Measurements from ENCODE around the gene PNPLA5.
A peak's percentile ranks its signal among the peaks of the same experiment; 100 is the strongest.
"Not testable (repeated sequence)": the region's sequence is repeated elsewhere in the genome, so short reads cannot be mapped to it uniquely, and the experiment has no call there.

The PNPLA5 gene

GRCh38 chr22:43881091-43882061 is 10.4 kb downstream of the PNPLA5 start:
- DNase-seq (ENCODE audit: low spot score), result no peak

- DNase-seq (ENCODE audit: low spot score), result no peak
These were observed 11.2 kb downstream of the PNPLA5 start for GRCh38 chr22:43880541-43880991.

DNA sequence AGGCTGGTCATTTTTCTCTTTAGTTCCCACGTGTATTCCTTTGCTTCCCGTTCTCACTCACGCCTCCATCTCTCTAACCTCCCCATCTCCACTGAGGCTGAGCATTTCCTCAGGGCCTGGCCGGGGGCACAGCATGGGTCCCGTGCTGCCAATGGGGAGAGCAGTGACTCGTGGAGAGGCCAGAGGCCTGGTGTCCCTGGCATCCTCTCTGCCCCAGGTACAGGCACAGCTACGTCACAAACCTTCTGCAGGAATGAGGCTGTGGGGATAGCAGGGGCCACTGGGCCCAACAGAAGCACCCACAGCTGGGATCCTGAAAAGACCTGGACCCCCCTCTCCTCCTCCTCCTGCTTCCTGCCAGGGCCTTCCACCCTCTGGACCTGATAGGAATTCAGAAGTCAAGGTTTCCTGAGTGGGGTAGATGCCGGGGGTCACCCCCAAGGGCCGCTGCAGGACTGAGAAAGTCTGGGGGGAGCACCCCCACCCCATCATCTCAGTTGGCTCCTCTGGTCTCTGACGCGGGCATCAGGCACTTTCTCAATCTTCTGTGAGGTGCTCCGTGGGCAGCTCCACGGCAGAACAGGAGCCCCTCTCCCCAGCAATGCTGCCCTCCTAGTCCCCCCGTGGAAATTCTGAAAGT is 11.8 kb downstream of the PNPLA5 start:
- DNase-seq (ENCODE audit: low spot score), result no peak

GRCh38 chr22:43878831-43879550 is 12.8 kb downstream of the PNPLA5 start:
- no peak for DNase-seq (ENCODE audit: low spot score)

DNA sequence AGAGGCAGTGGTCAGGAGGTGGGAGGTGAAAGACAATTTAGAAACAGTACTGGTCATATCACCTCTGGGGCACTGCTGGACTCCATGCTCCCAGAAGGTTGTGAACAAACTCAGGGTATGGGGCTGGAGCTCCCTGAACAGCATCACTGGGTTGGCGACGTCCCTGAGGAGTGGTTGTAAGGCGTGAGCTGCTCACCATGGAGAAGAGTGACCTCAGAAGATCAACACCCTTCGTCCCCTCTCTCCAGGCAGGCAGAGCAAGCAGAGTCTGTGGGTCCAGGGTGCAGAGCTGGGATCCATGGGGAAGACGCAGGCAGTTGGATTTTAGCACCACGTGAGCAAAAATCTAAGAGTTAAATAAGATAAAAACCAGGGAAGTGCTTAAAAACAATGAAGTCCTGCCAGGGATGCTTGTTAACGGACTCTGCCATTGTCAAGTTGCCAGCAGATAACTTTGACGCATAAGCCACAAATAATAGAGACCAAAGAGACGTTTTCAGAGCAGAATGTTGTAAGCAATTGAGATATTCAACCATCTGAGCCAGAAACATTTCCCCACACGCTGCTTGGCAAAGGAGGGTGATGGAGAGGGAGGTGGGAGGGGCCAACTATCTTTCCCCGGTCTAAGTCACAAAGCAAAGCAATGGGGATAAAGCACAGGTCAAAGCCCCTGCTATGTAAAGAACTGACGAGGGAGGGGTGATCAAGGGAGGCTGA is 13.6 kb downstream of the PNPLA5 start:
- DNase-seq (ENCODE audit: low spot score), result no peak

DNA sequence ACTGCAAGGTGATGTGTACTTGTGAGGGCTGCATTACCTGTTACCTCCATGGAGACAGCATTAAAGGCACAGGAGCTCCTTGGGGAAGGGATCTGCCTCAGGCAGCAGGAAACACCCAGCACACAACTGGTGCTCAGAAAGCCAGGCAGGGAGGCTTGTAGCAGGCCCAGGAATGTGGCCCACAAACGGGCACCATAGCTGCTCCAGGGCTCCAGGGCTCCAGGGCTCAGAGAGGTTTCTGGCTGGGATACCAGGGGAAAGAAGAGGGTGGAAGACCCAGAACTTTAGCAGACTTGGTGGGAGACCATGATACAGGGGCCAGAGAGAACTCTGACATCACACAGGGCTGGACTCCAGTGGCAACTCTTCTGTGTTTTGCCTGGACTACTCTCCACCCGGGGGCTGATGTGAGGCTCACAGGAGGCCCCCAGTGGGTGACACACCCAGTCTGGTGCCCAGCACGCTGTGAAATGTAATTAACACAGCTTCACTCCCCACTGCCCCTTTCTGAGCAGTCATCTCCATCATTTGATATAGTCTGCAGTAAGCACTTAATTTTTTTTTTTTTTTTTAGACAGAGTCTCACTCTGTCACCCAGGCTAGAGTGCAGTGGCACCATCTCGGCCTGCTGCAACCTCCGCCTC is 14.8 kb downstream of the PNPLA5 start:
- no peak for DNase-seq (ENCODE audit: low spot score)

- DNase-seq (ENCODE audit: low spot score), result no peak
These were observed 22.0 kb downstream of the PNPLA5 start for GRCh38 chr22:43869799-43870198.

- not testable (repeated sequence) for DNase-seq (ENCODE audit: low spot score)
These were observed 22.8 kb downstream of the PNPLA5 start for GRCh38 chr22:43869001-43869400.

GRCh38 chr22:43867839-43868635 is 23.8 kb downstream of the PNPLA5 start:
- DNase-seq (ENCODE audit: low spot score), result peak; percentile 82

- DNase-seq (ENCODE audit: low spot score), result no peak
These were observed 29.0 kb downstream of the PNPLA5 start for GRCh38 chr22:43862882-43863202.

DNA sequence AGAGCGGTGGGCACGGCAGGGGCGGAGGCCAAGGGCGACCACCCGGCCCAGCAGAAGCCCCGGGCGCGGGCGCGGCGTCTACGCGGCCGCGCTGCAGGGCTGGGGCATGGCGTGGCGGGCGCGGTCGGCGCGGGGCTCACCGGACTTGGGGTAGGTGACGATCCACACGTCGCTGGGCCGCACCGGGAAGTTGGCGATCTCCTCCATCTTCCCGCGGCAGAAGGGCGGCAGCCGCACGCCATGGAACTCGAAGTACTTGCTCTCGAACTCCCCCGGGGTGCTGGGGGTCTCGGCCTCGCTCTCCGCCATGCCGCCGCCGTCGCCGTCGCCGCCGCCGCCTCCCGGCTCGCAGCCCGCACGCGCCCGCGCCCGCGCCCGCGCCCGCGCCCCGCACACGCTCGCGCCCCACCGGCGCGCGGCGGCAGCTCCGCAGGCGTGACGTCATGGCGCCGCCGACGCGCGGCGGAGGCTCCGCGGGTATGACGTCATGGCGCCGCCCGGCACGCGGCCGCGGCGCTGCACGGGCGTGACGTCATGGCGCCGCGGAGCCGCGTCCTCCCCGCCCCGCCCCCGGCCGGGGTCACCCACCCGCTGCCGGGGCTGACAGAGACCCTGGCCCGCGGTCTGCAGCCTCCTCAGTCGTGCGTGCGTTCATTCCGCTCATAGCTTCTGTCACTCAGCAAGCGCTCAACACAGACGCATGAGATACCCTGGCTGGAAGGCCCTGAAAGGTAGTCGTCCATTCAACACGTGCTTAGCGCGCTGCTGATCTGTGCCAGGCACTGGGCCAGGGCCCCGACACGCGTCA is 29.5 kb downstream of the PNPLA5 start, which contains the start of gene SULT4A1:
SULT4A1 (minus strand) TSS at position 440 of the 808 bp plus-strand sequence; CDS start at position 309, 131 bp downstream.
- DNase-seq (ENCODE audit: low spot score), result peak; percentile 44

GRCh38 chr22:43861529-43861928 is 30.3 kb downstream of the PNPLA5 start:
- no peak for DNase-seq (ENCODE audit: low spot score)

- no peak for DNase-seq (ENCODE audit: low spot score)
These were observed 31.0 kb downstream of the PNPLA5 start for GRCh38 chr22:43860831-43861230.

DNA sequence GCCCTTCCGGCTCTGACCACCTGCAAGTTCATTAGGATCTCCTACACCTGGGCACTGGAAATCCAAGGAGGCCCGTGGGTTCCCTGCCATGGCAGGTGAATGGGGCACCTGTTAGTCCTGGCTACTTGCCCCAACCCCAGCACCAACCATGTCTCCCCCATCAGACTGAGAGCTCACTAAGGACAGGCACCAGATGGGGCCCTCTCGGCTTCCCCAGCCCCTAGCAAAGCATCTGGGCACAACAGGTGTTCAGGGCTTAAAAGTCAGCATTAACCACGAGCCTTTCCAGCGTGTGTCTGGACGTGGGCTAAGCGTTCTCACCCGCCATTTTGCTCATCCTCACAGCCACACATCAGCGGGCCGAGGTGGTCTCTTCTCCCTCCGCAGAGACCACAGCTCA is 31.7 kb downstream of the PNPLA5 start:
- DNase-seq (ENCODE audit: low spot score), result no peak

DNA sequence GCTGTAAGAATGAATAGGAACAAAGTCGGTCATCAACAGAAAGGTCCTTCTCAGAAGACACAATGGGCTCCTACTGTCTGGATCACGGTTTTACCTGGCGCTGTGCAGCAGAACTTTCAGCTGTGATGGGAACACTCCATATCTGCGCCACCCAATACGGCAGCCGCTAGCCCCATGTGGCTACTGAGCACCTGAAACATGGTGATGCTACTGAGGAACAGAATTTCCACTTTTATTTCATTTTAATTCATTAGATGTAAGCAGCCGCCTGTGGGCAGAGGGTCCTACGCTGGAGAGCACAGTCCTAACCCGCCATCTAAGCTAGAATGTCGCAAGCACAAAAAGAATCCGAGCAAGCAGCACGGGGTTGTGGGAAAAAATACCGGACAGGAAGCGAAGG is 32.2 kb downstream of the PNPLA5 start:
- DNase-seq (ENCODE audit: low spot score), result no peak

GRCh38 chr22:43859176-43859575 is 32.6 kb downstream of the PNPLA5 start:
- no peak for DNase-seq (ENCODE audit: low spot score)

- DNase-seq (ENCODE audit: low spot score), result no peak
These were observed 33.5 kb downstream of the PNPLA5 start for GRCh38 chr22:43858156-43858895.

DNA sequence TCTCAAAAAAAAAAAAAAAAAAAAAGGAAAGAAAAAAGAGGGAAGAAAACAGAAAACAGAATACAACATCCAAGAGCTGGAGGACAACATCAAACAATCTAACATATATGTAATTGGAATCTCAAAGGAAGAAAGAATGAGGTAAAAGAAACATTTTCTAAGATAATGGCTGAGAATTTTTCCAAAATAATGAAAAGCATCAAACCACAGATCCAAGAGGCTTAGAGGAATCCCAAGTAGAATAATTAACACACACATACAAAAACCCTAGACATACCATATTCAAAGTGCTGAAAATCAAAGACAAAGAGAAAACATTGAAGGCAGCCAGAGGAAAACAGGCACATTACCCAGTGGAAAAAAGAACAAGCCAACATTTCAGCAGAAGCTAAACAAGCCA is 34.4 kb downstream of the PNPLA5 start:
- DNase-seq (ENCODE audit: low spot score), result no peak

DNA sequence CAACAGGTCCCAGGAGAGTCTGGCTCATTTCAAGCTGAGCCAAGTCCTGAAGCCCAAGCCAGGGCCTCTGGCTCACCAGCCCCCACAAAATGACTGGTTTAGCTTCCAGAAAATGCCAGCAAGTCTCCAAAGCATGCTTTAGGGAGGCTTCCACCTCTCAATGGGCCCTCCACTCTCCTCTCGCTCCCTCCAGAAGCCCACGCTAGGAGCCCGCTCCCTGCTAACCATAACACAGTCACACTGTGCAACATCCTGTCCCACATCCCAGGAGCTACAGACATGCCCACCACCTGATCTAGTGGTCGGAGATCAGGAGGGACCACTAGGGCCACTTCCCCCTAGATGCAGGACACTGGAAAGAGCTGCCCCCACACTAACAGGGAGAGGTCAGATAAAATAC is 36.4 kb downstream of the PNPLA5 start:
- no peak for DNase-seq (ENCODE audit: low spot score)
